ENCODE results near the gene MEIS2. TPM values are rescaled to one million over a fixed set of nuclear protein-coding genes. Genes with fewer than 3 reads are reported as not detected.

The MEIS2 gene
- total RNA-seq, 1 donor from 2014 or later = 53.1 TPM

DNA sequence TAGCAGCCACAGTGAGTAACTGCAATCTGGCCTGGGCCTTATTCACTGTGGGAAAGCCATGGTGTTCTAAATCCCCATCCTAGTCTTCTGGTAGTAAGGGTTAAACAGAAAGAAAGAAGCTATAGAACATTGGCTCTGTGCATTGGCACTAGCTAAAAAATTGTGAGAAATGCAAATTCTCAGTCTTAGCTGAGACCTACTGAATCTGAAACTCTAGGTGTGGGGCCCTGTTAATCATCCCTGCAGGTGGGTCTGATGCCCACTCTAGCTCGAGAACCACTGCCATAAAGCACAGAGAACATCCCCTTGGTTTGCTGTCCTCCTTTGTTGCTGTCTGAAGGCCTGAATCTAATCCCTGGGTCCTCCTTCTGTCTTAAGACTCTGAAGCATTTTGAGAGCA, 59.3 kb downstream of the MEIS2 start:
- DNase-seq (ENCODE audit: low read depth, low spot score) = no peak

GRCh38 chr15:37040072-37040742, 60.1 kb downstream of the MEIS2 start:
- DNase-seq (ENCODE audit: low read depth, low spot score) = no peak

DNA sequence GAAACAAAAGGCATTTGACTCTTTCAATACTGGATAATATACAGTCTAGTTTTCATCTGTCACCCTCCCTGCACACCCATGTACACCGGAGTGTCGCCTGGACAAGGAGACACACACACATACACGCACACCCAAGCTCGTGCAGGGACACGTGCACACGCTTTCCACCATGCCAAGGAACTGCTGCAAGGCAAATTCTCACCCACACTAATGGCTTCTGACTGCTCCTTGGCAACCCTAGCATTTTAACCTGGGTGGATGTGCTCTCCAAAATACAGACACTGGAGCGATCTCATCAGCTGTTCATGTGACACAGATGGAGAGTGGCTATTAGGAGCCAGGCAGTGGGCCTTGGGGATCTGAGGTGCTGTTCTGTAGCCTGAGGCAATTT, 61.6 kb downstream of the MEIS2 start:
- no peak for DNase-seq (ENCODE audit: low read depth, low spot score)

DNA sequence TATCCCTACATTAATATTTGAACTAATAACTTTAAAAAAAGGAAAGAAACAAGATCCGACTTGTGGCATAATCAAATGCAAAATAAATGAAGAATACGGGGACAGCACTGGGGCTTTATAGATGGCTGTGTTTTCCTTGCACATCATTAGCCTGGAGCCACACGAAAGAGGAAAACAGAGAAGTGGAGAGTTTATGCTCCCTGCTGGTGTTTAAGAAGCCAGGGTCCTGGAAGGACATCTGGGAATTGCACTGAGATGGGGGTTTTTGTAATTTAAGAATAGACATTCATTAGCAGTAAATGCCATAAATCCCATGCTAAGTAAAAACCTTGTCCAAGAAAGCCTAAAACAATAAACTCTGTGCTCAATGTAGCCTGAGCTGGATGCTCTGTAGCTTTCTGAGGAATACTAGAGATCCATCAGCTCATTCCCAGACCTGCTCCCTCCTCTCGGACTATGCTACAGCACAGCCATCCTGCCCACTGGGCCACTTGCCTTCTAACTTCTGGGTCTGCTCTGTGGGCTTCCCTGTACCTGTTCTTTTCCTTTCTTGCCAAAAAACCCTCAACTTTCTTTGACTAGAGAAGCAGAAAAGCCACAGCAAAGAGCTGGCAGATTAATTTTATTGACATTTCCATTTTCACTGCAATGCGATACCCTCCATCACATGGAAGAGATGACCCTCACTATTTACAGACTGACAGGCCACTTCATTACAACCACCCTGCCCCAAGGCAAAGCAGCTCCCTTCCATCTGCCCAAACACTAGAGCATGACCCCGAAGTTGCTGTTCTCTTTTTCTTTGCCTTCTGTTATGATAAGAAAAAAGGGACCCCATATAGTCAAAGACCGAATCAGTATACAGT, 62.3 kb downstream of the MEIS2 start:
- no peak for DNase-seq (ENCODE audit: low read depth, low spot score)

DNA sequence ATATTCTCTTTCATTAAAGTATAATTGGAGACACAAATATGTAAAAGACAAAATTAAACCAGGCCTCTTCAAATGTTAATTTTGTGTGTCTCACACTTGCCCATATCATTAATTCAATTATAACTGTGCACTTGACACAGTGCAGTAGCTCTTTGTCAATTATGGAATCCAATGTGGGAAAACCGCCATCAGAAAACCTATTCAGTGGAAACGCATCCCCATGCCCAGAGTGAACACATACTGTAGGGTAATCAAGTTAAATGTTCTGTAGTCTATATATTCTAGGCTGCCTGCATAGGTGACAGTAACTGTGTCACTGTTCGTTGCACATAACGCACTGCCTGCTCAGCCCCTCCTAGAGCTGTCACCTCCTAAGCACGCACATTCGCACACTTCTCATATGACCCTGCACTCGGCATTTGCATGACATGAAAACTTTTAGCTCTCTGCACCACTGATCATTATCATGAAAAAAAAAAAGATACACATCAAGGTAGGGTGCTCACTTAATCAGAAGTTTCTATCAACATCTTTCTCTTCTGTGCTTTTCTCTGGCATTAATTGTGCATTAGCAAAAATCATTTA, 63.2 kb downstream of the MEIS2 start:
- no peak for DNase-seq (ENCODE audit: low read depth, low spot score)

GRCh38 chr15:37034835-37035748, 65.3 kb downstream of the MEIS2 start:
- no peak for DNase-seq (ENCODE audit: low read depth, low spot score)

DNA sequence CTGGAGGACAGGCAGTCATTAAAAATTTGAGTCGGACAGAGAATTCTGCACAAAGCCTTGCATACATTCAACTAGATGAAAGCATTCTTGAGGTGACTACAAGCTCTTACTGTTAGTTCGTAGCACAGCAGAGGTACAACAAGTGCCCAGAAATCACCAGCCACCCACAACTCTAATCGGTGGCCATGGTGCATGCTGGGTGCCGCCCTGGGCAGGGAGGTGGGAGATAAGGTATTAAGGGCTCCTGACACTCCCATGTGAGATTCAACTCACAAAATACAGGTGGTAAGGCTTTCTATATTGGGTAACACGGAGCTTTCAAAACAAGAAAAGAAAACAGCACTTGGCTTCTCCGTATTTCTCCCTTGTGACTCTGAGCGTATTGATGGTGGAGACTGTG, 66.0 kb downstream of the MEIS2 start:
- DNase-seq (ENCODE audit: low read depth, low spot score) = no peak

GRCh38 chr15:37032091-37032775, 68.1 kb downstream of the MEIS2 start:
- no peak for DNase-seq (ENCODE audit: low read depth, low spot score)

GRCh38 chr15:37031198-37031597, 69.2 kb downstream of the MEIS2 start:
- DNase-seq (ENCODE audit: low read depth, low spot score) = no peak

GRCh38 chr15:37028625-37029296, 71.6 kb downstream of the MEIS2 start:
- DNase-seq (ENCODE audit: low read depth, low spot score) = no peak

DNA sequence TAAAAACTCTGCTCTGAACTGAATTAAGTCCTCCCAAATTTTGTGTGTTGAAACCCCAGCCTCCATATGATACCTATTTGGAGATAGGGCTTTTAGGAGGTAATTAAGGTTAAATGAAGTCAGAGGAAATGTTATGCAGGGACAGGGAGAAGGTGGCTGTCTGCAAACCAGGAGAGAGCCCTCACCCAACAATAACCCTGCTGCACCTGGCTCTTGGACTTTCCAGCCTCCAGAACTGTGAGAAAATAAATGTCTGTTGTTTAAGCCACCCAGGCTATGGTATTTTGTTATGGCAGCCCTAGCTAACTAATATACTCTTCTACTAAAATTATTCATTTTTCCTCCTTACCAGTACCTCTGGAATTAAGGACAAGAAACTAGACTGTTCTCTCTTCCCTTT, 79.5 kb downstream of the MEIS2 start:
- DNase-seq (ENCODE audit: low read depth, low spot score) = no peak

GRCh38 chr15:37019479-37020433, 80.6 kb downstream of the MEIS2 start:
- DNase-seq (ENCODE audit: low read depth, low spot score) = peak; percentile 30

DNA sequence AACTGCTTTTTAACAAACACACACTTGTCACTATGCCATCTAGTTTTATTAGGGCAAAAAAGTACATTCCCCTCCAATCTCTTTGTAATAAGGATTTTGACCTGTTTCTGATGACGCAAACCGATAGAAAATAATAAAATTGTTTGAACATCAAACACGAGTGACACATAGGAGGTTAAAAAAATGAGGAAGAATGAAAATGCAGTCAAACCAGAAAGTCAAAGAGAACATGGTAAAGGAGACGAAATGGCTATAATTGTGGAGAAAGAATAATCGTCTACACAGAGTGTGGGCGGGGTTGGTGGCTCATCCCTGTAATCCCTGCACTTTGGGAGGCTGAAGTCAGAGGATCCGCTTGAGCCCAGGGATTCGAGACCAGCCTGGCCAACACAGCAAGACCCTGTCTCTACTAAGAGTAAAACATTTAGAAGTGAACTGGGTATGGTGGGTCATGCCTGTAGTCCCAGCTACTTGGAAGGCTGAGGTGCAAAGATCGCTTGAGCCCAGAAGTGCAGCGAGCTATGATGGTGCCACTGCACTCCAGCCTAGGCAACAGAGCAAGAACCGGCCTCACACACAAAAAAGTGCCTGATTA, 83.2 kb downstream of the MEIS2 start:
- no peak for DNase-seq (ENCODE audit: low read depth, low spot score)

DNA sequence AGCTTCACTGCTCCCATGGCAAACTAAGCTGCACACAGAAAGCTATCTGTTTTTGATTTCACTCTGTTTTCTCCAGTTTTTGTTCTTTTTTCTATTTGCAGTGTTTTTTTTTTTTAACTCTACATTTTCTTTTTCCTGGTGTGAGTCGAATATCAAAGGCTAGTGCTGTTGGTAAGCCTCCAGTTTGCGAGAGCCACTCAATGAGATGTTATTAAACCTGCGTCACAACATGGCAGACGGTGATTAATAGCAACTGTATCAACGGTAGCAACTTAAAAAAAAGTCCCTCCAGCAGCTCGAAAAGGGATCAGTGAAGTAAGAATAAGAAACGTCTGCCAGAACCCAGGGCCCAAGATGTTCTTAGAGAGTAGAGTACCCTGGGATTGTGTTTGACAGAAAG, 84.1 kb downstream of the MEIS2 start:
- DNase-seq (ENCODE audit: low read depth, low spot score) = no peak

GRCh38 chr15:37015451-37015850, 84.9 kb downstream of the MEIS2 start:
- no peak for DNase-seq (ENCODE audit: low read depth, low spot score)

DNA sequence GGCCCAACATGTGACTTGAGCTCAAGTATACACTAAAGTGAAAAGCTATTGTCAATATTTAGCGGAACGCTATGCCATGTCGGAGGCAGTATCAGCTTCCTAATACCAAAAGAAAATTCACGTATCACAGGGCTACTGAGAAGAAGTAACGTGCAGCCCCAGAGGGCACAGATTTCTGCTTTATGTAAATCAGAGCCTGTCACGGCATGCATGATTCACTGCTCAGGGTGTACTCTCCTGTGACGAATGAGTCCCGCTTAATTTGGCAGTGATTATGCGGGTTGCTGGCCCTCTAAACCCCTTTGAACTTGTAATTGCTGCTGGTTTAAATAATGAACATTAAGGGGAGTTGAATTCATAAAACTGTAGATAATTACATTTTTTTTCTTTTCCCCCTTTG, 85.3 kb downstream of the MEIS2 start:
- DNase-seq (ENCODE audit: low read depth, low spot score) = no peak

DNA sequence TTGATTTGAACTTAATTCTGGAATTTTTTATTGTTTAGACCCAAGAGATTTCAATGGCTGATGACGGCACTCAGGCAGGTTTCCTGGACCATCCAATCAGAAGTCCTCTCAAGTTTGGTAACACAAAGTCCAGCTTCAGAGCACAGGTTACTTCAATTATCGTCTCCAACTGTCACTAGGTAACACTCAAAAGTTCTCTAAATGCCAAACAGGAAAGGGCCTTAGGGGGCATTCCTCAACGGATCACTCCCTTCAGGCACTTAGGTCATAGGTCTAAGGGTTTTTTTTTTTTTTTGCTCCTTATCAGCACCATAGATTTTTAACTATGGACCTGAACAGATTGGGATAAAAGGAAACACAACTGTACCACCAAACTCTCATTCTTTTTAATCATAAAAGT, 85.8 kb downstream of the MEIS2 start:
- DNase-seq (ENCODE audit: low read depth, low spot score) = no peak

- no peak for DNase-seq (ENCODE audit: low read depth, low spot score)
Measured at GRCh38 chr15:37014137-37014536, 86.2 kb downstream of the MEIS2 start.

DNA sequence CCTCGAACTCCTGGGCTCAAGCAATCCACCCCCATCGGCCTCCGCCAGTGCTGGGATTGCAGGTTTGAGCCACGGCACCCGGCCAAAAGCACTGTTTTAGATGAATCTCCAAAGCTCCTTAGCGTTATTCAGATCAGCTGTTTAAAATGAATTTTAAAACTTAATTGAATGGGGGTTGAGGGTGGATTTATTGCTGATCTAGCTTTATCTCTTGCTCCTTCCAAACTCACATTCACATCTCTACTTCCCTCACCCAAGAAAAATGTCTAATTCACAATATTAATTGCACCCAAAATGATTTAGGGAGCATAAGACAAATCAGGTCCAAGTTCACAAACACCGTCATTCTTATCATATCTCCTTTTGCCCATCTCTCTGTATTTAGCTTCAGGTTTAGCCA, 89.8 kb downstream of the MEIS2 start:
- DNase-seq (ENCODE audit: low read depth, low spot score) = no peak

All from pulmonary artery endothelial cell (primary cell).